COR-L47 (cell line): ENCODE measurements around the gene TM9SF4.
"Not testable (repeated sequence)": the region's sequence is repeated elsewhere in the genome, so short reads cannot be mapped to it uniquely, and the experiment has no call there.

ENCODE experiments used
- DNase-seq: peaks from one replicate; lab custom pipeline; 2025; lab: John Stamatoyannopoulos, UW

TM9SF4 gene

DNA sequence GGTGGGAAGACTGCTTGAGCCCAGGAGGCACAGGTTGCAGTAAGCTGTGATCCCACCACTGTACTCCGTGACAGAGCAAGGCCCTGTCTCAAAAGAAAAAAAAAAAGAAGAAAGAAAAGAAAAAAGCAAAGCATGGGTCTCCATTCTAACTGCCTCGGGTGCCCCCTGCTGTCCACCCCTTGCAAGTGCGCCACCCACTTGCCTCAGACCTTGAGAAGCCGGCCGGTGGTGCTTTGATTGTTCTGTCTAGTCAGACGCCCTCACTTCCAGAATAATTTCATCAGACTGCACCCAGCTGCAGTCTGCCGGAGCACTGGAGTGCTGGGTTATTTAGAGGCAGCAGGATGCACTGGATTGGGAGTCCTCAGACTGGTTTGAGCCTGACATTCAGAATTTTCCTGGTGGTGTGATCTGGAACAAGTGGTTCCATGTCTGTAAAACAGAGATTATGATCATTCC lies 17.6 kb upstream of the TM9SF4 start:
- peak; percentile 46 for DNase-seq

- DNase-seq = no peak
Measured at GRCh38 chr20:32098786-32099185, 10.7 kb upstream of the TM9SF4 start.

DNA sequence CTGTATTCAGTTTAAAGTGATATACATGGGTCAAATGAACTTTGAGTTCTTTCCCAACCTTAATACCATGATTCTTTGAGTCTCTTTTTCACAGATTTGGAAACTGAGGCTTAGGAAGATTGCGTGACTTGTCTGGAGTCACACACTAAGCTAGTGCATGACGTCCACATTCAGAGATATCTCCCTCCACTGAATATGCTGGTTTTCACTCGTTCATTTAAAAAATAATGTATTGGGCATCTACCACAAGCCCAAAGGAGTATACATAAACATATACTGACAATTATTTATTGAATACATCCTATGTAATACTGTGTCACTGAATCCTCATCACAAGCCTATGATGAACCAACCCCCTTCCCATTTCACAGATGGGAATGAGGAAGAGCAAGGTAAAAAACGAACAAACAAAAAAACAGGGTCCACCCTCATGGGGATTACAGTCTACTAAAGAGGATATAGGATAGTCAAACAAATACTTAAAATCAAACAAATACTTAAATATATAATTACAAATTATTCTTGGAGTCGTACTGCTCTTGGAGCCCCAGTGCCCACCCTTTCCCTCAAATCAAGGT lies 611 bp upstream of the TM9SF4 start:
- no peak for DNase-seq

DNA sequence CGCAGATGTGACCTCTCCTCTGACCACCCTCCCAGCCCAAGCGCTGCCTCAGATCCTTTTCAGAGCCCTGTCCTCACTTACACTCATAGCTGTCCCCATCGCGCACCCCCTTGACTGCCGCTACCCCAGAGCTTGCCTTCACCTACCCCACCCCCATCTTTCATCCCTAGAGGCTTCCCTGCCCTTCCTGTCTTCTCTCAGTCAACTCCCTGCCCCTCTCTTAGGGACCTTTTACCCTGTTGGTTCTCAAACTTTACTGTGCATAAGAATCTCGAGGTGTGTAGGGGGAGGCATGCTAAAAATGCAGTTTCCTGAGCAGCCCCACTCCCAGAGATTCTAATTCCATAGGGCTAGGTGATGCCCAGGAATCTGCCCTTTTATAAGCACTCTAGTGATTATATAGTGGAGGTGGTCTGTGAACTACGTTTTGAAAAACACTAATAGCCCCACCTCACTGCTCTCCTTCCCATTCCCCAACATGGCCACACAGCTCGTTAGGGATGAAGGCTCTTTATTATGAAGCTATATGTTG lies 725 bp downstream of the TM9SF4 start:
- no peak for DNase-seq

- DNase-seq = no peak
Measured at GRCh38 chr20:32110727-32111126, 1.2 kb downstream of the TM9SF4 start.

DNA sequence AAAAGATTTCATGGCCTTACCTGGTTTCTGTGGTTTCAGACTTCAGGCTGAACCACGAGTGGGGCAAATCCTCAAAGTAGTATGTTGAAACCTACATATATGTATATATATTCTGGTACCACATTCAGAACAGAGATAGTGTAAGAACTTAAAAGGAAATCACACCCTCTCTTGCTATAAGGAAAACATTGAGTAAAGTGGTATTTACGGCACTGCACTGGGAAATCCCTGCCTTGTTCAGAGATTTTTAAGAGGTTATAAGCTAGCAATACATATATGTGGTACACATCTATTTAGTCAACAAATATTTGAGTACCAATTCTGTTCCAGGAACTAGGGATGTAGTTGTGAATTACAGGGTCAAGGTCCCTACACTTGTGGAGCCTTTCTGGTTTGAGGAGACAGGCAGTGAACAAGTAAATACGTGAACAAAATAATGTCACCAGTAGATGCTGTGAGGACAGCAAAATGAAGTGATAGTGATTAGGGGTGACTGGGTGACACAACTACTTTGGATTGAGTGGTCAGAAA lies 1.7 kb downstream of the TM9SF4 start:
- no peak for DNase-seq

GRCh38 chr20:32111753-32112152 lies 2.2 kb downstream of the TM9SF4 start:
- no peak for DNase-seq

GRCh38 chr20:32112841-32113240 lies 3.3 kb downstream of the TM9SF4 start:
- no peak for DNase-seq

GRCh38 chr20:32113591-32114260 lies 4.2 kb downstream of the TM9SF4 start:
- DNase-seq = no peak

DNA sequence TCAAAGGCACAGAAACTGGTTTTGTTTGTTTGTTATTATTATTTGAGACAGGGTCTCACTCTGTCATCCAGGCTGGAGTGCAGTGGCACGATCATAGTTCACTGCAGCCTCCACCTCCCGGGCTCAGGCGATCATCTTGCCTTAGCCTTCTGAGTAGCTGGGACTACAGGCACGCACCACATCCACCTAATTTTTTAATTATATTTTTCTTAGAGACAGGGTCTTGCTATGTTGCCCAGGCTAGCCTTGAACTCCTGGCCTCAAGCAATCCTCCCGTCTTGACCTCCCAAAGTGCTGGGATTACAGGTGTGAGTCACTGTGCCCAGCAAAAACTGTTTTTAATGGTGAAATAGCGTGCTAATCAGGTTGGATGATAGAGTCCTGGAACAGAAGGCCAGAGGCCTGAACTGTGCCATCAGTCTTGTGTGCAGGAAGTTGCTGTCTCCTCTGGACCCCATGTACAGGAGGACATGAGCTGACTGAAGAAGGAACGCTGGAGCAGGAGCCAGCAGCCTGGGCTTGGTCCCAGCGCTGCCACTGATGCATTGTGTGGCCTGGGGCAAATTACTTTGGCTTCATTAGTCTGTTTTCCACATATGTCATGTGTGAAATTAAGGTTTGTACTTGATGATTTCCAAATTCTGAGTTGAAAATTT lies 4.9 kb downstream of the TM9SF4 start:
- DNase-seq = no peak

- no peak for DNase-seq
Measured at GRCh38 chr20:32115211-32115767, 5.8 kb downstream of the TM9SF4 start.

- no peak for DNase-seq
Measured at GRCh38 chr20:32116079-32116521, 6.6 kb downstream of the TM9SF4 start.

GRCh38 chr20:32116796-32117195 lies 7.3 kb downstream of the TM9SF4 start:
- not testable (repeated sequence) for DNase-seq

DNA sequence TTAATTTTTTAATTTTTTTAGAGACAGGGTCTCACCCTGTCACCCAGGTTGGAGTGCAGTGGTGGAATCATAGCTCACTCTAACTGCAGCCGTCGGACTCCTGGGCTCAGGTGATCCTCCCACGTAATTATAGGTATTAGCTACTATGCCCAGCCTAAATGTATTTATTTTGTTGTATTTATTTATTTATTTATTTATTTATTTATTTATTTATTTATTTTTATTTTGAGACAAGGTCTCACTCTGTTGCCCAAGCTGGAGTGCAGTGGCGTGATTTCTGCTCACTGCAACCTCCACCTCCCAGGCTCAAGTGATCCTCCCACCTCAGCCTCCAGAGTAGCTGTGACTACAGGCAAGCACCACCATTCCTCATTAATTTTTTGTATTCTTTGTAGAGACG lies 8.9 kb downstream of the TM9SF4 start:
- DNase-seq = not testable (repeated sequence)

- no peak for DNase-seq
Measured at GRCh38 chr20:32119734-32120133, 10.2 kb downstream of the TM9SF4 start.

DNA sequence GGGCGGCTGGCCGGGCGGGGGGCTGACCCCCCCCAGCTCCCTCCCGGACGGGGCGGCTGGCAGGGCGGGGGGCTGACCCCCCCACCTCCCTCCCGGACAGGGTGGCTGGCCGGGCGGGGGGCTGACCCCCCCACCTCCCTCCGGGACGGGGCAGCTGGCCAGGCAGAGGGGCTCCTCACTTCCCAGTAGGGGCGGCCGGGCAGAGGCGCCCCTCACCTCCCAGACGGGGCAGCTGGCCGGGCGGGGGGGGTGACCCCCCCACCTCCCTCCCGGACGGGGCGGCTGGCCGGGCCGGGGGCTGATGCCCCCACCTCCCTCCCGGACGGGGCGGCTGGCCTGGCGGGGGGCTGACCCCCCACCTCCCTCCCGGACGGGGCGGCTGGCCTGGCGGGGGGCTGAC lies 12.4 kb downstream of the TM9SF4 start:
- DNase-seq = not testable (repeated sequence)

GRCh38 chr20:32123088-32123487 lies 13.6 kb downstream of the TM9SF4 start:
- DNase-seq = no peak

- DNase-seq = no peak
Measured at GRCh38 chr20:32124916-32125454, 15.5 kb downstream of the TM9SF4 start.

DNA sequence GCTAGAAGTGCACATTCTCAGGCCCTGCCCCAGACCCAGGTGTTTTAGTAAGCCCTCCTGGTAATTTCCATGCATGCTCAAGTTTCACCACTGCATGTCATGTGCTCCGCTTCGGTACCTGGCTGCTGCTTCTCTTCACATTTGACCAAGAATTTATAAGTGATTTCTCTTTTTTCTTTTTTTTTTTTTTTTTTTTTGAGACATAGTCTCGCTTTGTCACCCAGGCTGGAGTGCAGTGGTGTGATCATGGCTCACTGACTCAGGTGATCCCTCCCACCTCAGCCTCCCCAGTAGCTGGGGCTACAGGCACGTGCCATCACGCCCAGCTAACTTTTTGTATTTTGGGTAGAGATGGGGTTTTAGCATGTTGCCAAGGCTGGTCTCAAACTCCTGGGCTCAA lies 16.0 kb downstream of the TM9SF4 start:
- DNase-seq = no peak

DNA sequence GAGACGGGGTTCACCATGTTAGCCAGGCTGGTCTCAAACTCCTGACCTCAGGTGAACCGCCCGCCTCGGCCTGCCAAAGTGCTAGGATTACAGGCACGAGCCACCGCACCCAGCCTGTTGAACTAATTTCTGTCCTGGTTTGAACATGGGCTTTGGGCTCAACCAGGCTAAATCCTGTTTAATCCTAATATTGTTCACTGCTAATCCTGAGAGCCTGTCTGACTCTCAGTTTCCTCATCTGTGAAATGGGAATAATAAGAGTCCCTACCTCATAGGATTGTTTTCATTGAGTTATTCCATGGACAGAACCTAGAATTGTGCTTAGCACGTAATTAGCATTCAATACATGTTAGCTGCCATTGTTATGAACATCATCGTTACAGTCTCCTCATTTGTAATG lies 17.4 kb downstream of the TM9SF4 start:
- no peak for DNase-seq

DNA sequence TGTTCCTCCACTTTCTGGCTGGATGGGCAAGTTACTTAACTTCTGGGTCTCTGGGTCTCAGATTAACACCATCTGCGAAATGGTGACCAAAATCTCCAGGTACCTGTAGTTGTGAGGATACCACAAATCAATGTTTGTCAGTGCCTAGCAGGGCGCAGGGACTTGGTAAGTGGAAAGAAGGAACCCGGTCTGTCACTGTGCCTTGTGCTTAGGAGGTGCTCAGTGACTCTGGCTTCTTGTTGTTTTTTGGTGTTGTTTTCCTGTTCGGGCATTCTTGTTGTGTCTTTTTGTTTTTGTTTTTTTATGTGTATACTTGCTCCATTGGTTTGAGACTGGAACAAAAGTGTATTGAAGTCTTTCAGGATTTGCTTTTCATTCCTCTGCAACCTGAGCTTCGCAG lies 17.8 kb downstream of the TM9SF4 start:
- DNase-seq = no peak

DNA sequence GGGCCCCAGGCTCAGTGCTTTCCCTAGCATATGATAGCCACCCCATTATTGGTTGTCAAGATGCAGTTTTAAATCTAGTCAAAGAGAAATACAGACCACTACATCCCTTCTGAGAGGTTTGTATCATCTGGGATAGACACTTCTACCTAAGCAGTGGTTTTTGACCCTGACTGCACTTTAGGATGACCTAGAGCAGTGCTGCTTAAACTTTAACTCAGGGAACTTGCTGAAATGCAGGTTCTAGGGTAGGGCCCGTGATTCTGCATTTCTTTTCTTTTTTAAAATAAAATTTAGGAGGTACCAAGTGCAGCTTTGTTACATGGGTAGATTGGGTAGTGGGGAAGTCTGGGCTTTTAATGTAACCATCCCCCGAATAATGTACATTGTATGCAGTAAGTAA lies 18.7 kb downstream of the TM9SF4 start:
- no peak for DNase-seq
